HepG2 (cell line): ENCODE results near the gene BTBD17.

Experiments
- CTCF ChIP-seq: sonication (generic); formaldehyde crosslinking; IDR thresholded peaks from 2 replicates; pipeline ENCODE4 v1.5.0; 2020; ENCODE audit warnings: mild to moderate bottlenecking, missing genetic modification reagents, moderate library complexity
- EP300 ChIP-seq, 3 experiments: sonication (generic) in 1 of 3; formaldehyde crosslinking in 1 of 3; IDR thresholded peaks; 2 replicates each; pipeline versions ENCODE4 v1.5.1 to v1.6.1; 2011 to 2020; ENCODE audit warnings: low read depth in 2 of 3, low read length in 2 of 3, borderline replicate concordance in 1 of 3, improper control_type of control experiment in 1 of 3, mild to moderate bottlenecking in 1 of 3, missing genetic modification reagents in 1 of 3, moderate library complexity in 1 of 3
- FOSL1 ChIP-seq: sonication (generic); formaldehyde crosslinking; IDR thresholded peaks from 2 replicates; pipeline ENCODE4 v1.9.0; 2021; ENCODE audit warnings: missing genetic modification reagents, borderline replicate concordance
- KDM1A ChIP-seq: IDR thresholded peaks from 2 replicates; pipeline ENCODE4 v1.6.1; 2016; ENCODE audit warnings: missing compliant biosample characterization
- RARA ChIP-seq: IDR thresholded peaks from 2 replicates; pipeline ENCODE4 v1.6.1; 2016; ENCODE audit warnings: missing genetic modification reagents, missing compliant biosample characterization
- RFX1 ChIP-seq: fragments of 450-650 bp; IDR thresholded peaks from 2 replicates; pipeline ENCODE4 v1.6.1; 2017
- SUZ12 ChIP-seq: fragments of 150-350 bp; IDR thresholded peaks from 2 replicates; pipeline ENCODE4 v1.6.1; 2014; ENCODE audit warnings: low read depth, low read length
- ZNF460 ChIP-seq: sonication (generic); formaldehyde crosslinking; IDR thresholded peaks from 2 replicates; pipeline ENCODE4 v1.5.1; 2020; ENCODE audit warnings: missing genetic modification reagents, mild to moderate bottlenecking, borderline replicate concordance
- ZNF562 ChIP-seq: sonication (generic); formaldehyde crosslinking; IDR thresholded peaks from 2 replicates; pipeline ENCODE4 v1.8.0; 2022; ENCODE audit warnings: missing genetic modification reagents, borderline replicate concordance
- ZNF75D ChIP-seq: sonication (generic); formaldehyde crosslinking; IDR thresholded peaks from 2 replicates; pipeline ENCODE4 v1.8.1; 2023; ENCODE audit warnings: missing genetic modification reagents, mild to moderate bottlenecking, borderline replicate concordance
- ZNF768 ChIP-seq: sonication (generic); formaldehyde crosslinking; IDR thresholded peaks from 2 replicates; pipeline ENCODE4 v1.4.0; 2020; ENCODE audit warnings: missing genetic modification reagents
- ZNF772 ChIP-seq: sonication (generic); formaldehyde crosslinking; IDR thresholded peaks from 2 replicates; pipeline ENCODE4 v1.5.0; 2020; ENCODE audit warnings: mild to moderate bottlenecking, missing genetic modification reagents
- TF ChIP-seq, protein P1 (sequence below): sonication (generic); formaldehyde crosslinking; IDR thresholded peaks from 2 replicates; pipeline ENCODE4 v1.4.0; 2020; ENCODE audit warnings: mild to moderate bottlenecking, missing genetic modification reagents

- TF ChIP-seq RFX1 (no peak), ZNF772 (CRISPR knock-in tag) (no peak), CTCF (no peak), SUZ12 (no peak), FOSL1 (CRISPR knock-in tag) (no peak), ZNF460 (CRISPR knock-in tag) (no peak), ZNF75D (CRISPR knock-in tag) (no peak), EP300 (IDR thresholded peaks at IDR 0.05; ENCODE audit: low read depth in 2 of 2, low read length in 2 of 2) (no peak), EP300 (CRISPR knock-in tag; IDR thresholded peaks at IDR 0.05; ENCODE audit: borderline replicate concordance) (no peak), ZNF768 (CRISPR knock-in tag) (no peak), RARA (CRISPR knock-in tag) (no peak), ZNF562 (CRISPR knock-in tag) (no peak), KDM1A (CRISPR knock-in tag) (no peak)
- TF ChIP-seq, protein P1, sequence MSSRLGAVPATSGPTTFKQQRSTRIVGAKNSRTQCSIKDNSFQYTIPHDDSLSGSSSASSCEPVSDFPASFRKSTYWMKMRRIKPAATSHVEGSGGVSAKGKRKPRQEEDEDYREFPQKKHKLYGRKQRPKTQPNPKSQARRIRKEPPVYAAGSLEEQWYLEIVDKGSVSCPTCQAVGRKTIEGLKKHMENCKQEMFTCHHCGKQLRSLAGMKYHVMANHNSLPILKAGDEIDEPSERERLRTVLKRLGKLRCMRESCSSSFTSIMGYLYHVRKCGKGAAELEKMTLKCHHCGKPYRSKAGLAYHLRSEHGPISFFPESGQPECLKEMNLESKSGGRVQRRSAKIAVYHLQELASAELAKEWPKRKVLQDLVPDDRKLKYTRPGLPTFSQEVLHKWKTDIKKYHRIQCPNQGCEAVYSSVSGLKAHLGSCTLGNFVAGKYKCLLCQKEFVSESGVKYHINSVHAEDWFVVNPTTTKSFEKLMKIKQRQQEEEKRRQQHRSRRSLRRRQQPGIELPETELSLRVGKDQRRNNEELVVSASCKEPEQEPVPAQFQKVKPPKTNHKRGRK (CRISPR knock-in tag) = no peak
Measured at GRCh38 chr17:74350486-74350885, 11.2 kb downstream of the BTBD17 start.
